ENCODE data around the gene RNASE1.

DNA sequence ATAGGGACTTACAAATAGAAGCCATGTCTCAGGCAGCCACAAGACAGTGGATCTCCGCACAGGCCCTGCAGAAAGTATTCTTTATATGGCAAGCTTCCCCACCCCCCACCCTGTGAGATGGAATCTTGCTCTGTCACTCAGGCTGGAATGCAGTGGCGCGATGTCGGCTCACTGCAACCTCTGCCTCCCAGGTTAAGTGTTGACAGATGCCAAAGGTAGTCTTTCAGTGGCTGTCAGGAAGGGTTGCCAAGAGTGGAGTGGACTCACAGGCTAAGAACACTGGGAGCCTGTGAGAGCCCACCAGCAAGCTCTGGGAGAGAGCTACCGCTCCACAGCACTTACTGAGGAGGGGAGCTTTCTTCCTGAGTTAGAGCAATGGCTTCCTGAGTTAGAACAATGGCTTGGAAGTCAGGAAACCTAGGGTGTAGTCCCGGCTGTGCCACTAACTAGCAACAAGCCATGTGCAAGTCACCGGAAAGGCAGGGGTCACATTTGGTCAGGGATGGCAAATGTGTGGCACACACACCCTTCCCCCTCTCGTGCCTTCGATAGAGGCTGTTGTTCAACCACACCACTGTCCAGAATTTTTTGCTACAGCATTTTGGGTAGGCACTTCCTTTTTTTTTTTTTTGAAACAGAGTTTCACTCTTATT lies 2.6 kb downstream of the RNASE1 start:
- TF ChIP-seq, protein P1, sequence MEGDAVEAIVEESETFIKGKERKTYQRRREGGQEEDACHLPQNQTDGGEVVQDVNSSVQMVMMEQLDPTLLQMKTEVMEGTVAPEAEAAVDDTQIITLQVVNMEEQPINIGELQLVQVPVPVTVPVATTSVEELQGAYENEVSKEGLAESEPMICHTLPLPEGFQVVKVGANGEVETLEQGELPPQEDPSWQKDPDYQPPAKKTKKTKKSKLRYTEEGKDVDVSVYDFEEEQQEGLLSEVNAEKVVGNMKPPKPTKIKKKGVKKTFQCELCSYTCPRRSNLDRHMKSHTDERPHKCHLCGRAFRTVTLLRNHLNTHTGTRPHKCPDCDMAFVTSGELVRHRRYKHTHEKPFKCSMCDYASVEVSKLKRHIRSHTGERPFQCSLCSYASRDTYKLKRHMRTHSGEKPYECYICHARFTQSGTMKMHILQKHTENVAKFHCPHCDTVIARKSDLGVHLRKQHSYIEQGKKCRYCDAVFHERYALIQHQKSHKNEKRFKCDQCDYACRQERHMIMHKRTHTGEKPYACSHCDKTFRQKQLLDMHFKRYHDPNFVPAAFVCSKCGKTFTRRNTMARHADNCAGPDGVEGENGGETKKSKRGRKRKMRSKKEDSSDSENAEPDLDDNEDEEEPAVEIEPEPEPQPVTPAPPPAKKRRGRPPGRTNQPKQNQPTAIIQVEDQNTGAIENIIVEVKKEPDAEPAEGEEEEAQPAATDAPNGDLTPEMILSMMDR (IDR thresholded peaks at IDR 0.05): no peak
- no peak for TF ChIP-seq POLR2AphosphoS5 (IDR thresholded peaks at IDR 0.05)
